Measurements from ENCODE around the gene MGAT3.

MGAT3 gene

DNA sequence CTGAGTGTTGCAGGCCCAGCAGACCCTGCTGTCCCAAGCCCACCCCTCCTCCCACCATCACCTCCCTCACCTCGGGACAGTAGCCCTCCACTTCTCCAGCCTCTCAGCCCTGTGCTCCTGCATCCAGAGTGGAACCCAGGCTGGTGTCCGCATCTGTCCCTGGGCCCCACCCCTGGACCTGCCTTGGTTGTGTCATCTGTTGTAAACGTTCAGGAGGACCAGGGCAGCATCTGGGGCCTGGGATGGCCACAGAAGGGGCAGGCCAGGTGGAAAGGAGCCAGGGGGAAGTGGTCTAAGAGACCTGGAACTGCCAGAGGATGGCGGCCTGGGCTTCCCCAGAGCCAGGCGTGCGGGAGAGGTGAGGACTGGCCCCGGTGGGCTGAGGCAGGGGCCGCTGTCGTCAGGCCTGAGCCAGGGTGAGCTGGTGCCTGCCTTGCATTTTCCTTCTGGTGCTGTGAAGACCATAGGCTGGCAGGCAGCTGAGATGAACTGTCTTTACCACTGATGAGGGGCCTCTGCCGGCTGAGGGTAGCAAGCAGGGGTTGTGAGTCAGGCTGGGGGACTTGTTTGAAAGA lies 26.1 kb upstream of the MGAT3 start:
- TF ChIP-seq SPI1 (IDR thresholded peaks at IDR 0.05; ENCODE audit: borderline replicate concordance, low read depth) = no peak
- no peak for DNase-seq (ENCODE audit: low read depth in 1 of 2, low spot score in 1 of 2)
- H3K27ac ChIP-seq (replicated peaks) = no peak overlapping the region
- no peak overlapping the region for H3K4me3 ChIP-seq (replicated peaks; ENCODE audit: insufficient read depth, low read length)
- no peaks in the 10 kb centered on the region for H3K27me3 ChIP-seq (ENCODE audit: insufficient read depth, poor library complexity, severe bottlenecking)

GRCh38 chr22:39431216-39431801 lies 25.5 kb upstream of the MGAT3 start:
- no peak overlapping the region for H3K27ac ChIP-seq (replicated peaks)
- H3K27me3 ChIP-seq (ENCODE audit: insufficient read depth, poor library complexity, severe bottlenecking) = no peaks in the 10 kb centered on the region
- TF ChIP-seq POLR2AphosphoS5 (IDR thresholded peaks at IDR 0.05; ENCODE audit: low read depth) (no peak), SPI1 (IDR thresholded peaks at IDR 0.05; ENCODE audit: borderline replicate concordance, low read depth) (no peak), REST (IDR thresholded peaks at IDR 0.05; ENCODE audit: insufficient replicate concordance, low read depth) (no peak), GABPA (IDR thresholded peaks at IDR 0.05; ENCODE audit: low read depth) (no peak)
- TF ChIP-seq, protein P1, sequence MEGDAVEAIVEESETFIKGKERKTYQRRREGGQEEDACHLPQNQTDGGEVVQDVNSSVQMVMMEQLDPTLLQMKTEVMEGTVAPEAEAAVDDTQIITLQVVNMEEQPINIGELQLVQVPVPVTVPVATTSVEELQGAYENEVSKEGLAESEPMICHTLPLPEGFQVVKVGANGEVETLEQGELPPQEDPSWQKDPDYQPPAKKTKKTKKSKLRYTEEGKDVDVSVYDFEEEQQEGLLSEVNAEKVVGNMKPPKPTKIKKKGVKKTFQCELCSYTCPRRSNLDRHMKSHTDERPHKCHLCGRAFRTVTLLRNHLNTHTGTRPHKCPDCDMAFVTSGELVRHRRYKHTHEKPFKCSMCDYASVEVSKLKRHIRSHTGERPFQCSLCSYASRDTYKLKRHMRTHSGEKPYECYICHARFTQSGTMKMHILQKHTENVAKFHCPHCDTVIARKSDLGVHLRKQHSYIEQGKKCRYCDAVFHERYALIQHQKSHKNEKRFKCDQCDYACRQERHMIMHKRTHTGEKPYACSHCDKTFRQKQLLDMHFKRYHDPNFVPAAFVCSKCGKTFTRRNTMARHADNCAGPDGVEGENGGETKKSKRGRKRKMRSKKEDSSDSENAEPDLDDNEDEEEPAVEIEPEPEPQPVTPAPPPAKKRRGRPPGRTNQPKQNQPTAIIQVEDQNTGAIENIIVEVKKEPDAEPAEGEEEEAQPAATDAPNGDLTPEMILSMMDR (IDR thresholded peaks at IDR 0.05; ENCODE audit: insufficient read depth, low read length) = no peak
- no peak for DNase-seq (ENCODE audit: low read depth in 1 of 2, low spot score in 1 of 2)
- H3K4me3 ChIP-seq (replicated peaks; ENCODE audit: insufficient read depth, low read length) = no peak overlapping the region

- Histone ChIP-seq H3K27me3 (ENCODE audit: insufficient read depth, poor library complexity, severe bottlenecking) (no peaks in the 10 kb centered on the region), H3K27ac (replicated peaks) (no peak overlapping the region), H3K4me3 (replicated peaks; ENCODE audit: insufficient read depth, low read length) (no peak overlapping the region)
- no peak for TF ChIP-seq REST (IDR thresholded peaks at IDR 0.05; ENCODE audit: insufficient replicate concordance, low read depth)
- TF ChIP-seq, protein P1 (IDR thresholded peaks at IDR 0.05; ENCODE audit: insufficient read depth, low read length) = no peak
- TF ChIP-seq SPI1 (IDR thresholded peaks at IDR 0.05; ENCODE audit: borderline replicate concordance, low read depth) = no peak
- no peak for TF ChIP-seq POLR2AphosphoS5 (IDR thresholded peaks at IDR 0.05; ENCODE audit: low read depth)
- no peak for TF ChIP-seq GABPA (IDR thresholded peaks at IDR 0.05; ENCODE audit: low read depth)
- DNase-seq (ENCODE audit: low read depth in 1 of 2, low spot score in 1 of 2) = no peak
Measured at GRCh38 chr22:39431821-39432251, 25.0 kb upstream of the MGAT3 start.

GRCh38 chr22:39432361-39432811 lies 24.4 kb upstream of the MGAT3 start:
- Histone ChIP-seq H3K4me3 (replicated peaks; ENCODE audit: insufficient read depth, low read length) (no peak overlapping the region), H3K27me3 (ENCODE audit: insufficient read depth, poor library complexity, severe bottlenecking) (no peaks in the 10 kb centered on the region), H3K27ac (replicated peaks) (no peak overlapping the region)
- no peak for DNase-seq (ENCODE audit: low read depth in 1 of 2, low spot score in 1 of 2)
- TF ChIP-seq REST (IDR thresholded peaks at IDR 0.05; ENCODE audit: insufficient replicate concordance, low read depth) (no peak), POLR2AphosphoS5 (IDR thresholded peaks at IDR 0.05; ENCODE audit: low read depth) (no peak), GABPA (IDR thresholded peaks at IDR 0.05; ENCODE audit: low read depth) (no peak), SPI1 (IDR thresholded peaks at IDR 0.05; ENCODE audit: borderline replicate concordance, low read depth) (no peak)
- TF ChIP-seq, protein P1 (IDR thresholded peaks at IDR 0.05; ENCODE audit: insufficient read depth, low read length) = no peak
